22Rv1 (cell line): ENCODE results near the gene CLDN18.

ENCODE experiments used
- H3K27ac ChIP-seq: fragments of 450-650 bp; 2 replicates; pipeline ENCODE4 v1.5.1; 2017
- ZFX ChIP-seq: fragments of 450-650 bp; IDR thresholded peaks from 2 replicates; pipeline ENCODE4 v1.6.1; 2017; ENCODE audit warnings: antibody characterized with exemption, borderline replicate concordance
- TF ChIP-seq, protein P1 (sequence below): fragments of 450-650 bp; IDR thresholded peaks from 2 replicates; pipeline ENCODE4 v1.5.1; 2017; ENCODE audit warnings: mild to moderate bottlenecking

Gene CLDN18

DNA sequence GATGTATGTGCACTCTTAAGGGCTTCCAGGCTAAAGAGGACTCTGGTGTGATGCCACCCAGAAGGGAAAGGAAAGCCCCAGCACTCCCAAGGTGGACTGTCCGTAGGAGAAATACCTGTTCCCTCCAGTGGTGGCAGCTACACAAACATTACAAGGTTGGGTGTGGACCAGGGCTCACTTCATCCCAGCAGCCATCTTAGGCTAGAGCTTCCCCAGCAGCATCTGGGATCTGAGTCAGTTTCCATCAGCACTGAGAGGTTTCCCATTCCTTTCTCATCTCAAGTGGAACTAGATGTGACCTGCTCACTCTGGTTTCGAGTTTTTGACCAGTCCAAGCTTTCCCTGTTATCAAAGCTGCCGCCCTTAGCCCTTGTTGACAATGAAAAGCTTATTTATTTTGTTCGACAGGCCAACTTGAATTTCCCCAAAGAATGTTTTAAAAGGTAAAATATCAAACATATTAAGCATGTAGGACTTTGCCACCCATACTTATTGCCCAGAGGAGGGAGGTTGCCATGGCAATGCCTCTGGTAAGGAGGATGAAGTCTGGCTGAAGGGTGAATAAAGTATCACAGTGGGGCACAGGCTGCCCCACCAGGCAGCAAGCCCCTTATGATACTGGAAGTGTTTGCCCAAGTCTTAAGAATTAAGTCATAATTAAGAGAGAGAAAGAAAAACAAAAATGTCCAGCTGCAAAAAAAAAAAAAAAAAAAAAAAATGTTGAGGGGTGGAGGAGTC, 28.9 kb downstream of the CLDN18 start:
- H3K27ac ChIP-seq: no peak overlapping the region
- TF ChIP-seq ZFX: no peak
- TF ChIP-seq, protein P1, sequence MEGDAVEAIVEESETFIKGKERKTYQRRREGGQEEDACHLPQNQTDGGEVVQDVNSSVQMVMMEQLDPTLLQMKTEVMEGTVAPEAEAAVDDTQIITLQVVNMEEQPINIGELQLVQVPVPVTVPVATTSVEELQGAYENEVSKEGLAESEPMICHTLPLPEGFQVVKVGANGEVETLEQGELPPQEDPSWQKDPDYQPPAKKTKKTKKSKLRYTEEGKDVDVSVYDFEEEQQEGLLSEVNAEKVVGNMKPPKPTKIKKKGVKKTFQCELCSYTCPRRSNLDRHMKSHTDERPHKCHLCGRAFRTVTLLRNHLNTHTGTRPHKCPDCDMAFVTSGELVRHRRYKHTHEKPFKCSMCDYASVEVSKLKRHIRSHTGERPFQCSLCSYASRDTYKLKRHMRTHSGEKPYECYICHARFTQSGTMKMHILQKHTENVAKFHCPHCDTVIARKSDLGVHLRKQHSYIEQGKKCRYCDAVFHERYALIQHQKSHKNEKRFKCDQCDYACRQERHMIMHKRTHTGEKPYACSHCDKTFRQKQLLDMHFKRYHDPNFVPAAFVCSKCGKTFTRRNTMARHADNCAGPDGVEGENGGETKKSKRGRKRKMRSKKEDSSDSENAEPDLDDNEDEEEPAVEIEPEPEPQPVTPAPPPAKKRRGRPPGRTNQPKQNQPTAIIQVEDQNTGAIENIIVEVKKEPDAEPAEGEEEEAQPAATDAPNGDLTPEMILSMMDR: no peak

DNA sequence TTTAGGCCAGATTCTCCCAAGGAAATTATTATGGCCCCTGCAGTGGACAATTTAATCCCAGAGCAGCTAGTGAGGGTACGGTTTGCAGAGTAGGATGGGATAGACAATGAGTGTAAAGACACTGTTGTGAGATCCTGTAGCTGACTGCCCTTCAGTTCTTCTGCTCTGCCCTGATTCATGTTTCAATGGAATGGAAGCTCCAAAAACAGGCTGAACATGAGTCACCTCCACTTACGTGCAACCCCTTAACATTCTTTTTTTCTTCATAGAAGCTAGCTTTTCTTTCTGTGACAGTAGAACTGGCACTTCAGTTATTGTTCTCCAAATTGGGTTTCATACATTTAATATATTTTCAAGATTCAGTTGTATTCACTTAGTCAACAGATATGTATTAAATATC, 32.1 kb downstream of the CLDN18 start:
- no peak overlapping the region for H3K27ac ChIP-seq
- no peak for TF ChIP-seq ZFX
- TF ChIP-seq, protein P1: no peak

DNA sequence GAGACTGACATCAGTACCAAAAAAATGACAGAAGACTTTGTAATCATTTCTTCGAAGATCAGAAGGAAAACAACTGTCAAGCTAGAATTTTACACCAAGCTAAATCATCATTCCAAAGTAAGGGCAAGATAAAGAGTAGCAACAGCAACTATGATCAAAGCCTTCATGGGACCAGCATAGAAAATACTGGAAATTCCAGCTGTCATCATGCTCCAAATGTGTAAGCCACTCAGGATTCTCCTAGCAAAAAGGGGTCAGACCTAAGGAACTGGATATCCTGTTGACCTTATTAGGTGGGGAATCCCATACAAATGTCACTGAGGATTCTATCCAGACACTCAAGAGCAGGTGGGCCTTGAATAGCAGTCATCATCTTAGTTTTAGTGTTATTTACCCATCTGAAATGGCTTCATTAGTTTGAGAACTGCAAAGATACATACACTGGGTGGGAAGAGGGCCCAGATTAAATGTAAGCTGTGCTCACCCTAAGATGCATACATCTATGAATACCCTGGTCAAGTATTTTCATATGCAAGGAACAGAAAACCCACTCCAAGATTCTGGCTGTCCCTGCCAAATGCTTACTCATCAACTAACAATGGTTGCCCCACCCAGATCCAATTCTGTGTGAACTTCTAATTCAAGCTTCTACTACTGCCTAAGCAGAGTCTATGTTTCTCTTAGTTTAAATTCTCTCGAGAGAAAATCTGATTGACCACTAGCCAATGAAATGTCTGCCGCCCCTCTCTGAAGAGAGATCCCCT, 33.5 kb downstream of the CLDN18 start:
- H3K27ac ChIP-seq: no peak overlapping the region
- no peak for TF ChIP-seq ZFX
- TF ChIP-seq, protein P1: no peak

DNA sequence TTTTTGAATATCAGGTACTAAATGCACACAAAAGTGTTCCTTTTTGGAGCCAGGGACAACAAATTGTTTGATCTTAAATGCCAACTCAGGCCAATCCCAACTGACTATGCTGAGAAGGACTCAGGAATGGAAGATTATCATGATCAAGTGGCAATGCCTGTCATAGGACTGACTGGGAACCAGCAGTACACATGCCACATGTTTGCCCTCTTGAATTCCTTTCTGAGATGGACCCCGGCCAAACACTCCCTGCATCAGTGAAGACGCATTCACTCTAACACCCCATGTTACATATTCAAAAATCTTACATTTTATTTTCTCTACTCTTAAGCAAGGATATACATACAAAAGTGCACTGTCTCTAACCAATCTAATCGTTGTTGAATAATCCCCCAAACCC, 36.1 kb downstream of the CLDN18 start:
- TF ChIP-seq ZFX: no peak
- TF ChIP-seq, protein P1: no peak
- H3K27ac ChIP-seq: no peak overlapping the region

DNA sequence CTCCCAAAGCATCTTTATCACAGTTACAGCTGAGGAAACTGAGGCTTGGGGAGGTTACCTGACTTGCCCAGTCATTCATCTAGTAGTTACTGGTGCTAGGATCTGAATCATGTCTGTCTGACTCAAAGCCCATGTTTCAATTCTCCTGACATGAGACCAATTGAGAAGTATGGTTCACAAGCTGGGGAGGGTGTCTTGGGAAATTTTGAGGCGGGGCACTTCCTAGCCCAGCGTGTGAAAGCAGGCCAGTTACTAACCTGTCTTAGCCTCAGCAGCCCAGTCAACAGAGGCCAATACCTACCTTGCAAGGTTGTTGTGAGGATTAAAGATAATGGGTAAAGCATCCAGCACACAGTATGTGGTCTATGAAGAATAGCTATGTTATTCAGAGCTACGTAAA, 37.0 kb downstream of the CLDN18 start:
- H3K27ac ChIP-seq: no peak overlapping the region
- TF ChIP-seq, protein P1: no peak
- no peak for TF ChIP-seq ZFX

DNA sequence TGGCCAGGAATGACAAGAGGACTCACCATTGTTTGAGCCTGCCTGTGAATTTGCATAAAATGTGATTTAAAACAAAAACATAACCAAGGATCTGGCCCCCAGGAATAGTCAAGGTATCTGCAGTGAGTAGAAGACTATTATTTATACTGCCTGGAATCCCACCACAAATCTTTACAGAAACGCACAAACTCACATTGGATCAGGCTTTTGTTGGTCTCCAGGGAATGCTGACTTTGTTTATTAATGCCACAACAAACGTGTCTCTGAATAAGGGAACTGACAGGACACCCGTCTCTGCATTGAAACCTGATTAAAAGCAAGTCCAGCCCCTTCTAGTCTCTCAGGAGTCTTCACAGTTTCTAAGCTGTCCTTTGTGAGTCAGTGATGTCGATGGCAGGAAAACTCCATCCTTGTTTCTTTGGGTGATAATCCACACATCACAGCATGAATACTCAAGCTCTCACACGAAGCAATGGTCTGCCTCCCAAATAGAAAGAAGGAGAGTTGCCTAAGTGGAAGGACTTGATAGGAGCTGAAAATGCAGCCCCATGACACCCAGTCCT, 37.7 kb downstream of the CLDN18 start:
- H3K27ac ChIP-seq: no peak overlapping the region
- TF ChIP-seq ZFX: no peak
- TF ChIP-seq, protein P1: no peak
